Testis (tissue), 3 donors: ENCODE measurements around the gene RGS3. TPM values are rescaled to one million over a fixed set of nuclear protein-coding genes. Genes with fewer than 3 reads are reported as not detected.
A peak's percentile ranks its signal among the peaks of the same experiment; 100 is the strongest.

Source experiments
- DNase-seq: peaks from one replicate; pipeline ENCODE4 v3.0.0-alpha.2; 2019
- H3K27ac ChIP-seq, 2 donors: fragments of 200-600 bp; sonication (generic); one replicate each; pipeline ENCODE4 v1.5.1; 2019
- H3K27me3 ChIP-seq: fragments of 200-600 bp; sonication (generic); one replicate; pipeline ENCODE4 v1.5.1; 2019
- H3K36me3 ChIP-seq: fragments of 200-600 bp; sonication (generic); one replicate; pipeline ENCODE4 v1.5.1; 2017; ENCODE audit warnings: low read depth; ENCODE audit errors: missing control alignments
- H3K4me1 ChIP-seq: fragments of 200-600 bp; sonication (generic); one replicate; pipeline ENCODE4 v1.5.1; 2019
- H3K4me3 ChIP-seq, 2 donors: fragments of 200-600 bp; sonication (generic); one replicate each; pipeline ENCODE4 v1.5.1; 2017 to 2019
- H3K9me3 ChIP-seq: fragments of 200-600 bp; sonication (generic); one replicate; pipeline ENCODE4 v1.5.1; 2017
- POLR2A ChIP-seq: fragments of 450-650 bp; IDR thresholded peaks from one replicate; pipeline ENCODE4 v1.6.1; 2017; ENCODE audit warnings: antibody characterized with exemption, mild to moderate bottlenecking, moderate library complexity
- WGBS, 2 donors: methylation state at CpG; one replicate each; pipeline ENCODE4 v1.1.5; 2018; 5-methylcytosine and 5-hydroxymethylcytosine counted together
- intact Hi-C: fragments of 100-400 bp; cut with DNase I; formaldehyde crosslinking; loops from one replicate; pipeline ENCODE4 v1.15.1; 2023; ENCODE audit warnings: low total_unique reads
- polyA plus RNA-seq: library from polyadenylated mRNA; stranded (reverse); fragments of 350-450 nt; fragmentation: Illumina TruSeq; extraction: RNeasy Lipid Tissue Mini Kit (QIAGEN cat#74804); gene quantifications from one replicate; pipeline ENCODE4 v1.2.3, GENCODE V29; 2014; ENCODE audit warnings: low read depth, low replicate concordance; ENCODE audit not compliant: insufficient read depth
- total RNA-seq, 2 donors: library from RNA; depleted of rRNA; stranded (reverse); fragments of >200 nt; gene quantifications; one replicate each; pipeline ENCODE4 v1.2.3, GENCODE V29; 2016
- TF ChIP-seq, protein P1 (sequence below), 3 experiments: fragments of 450-650 bp in 2 of 3; fragments of 200-600 bp in 1 of 3; sonication (generic) in 1 of 3; IDR thresholded peaks; one replicate each; pipeline ENCODE4 v1.5.1; 2016 to 2019; ENCODE audit warnings: antibody characterized with exemption in 3 of 3, mild to moderate bottlenecking in 2 of 3, moderate library complexity in 1 of 3

RGS3 gene
- total and polyA plus RNA-seq, 3 donors from 2014 or later = 84.8 to 125 (median 119) TPM

- intact Hi-C loops = no loop called here
Observed at GRCh38 chr9:113426701-113427100, 36.8 kb upstream of the RGS3 start.

GRCh38 chr9:113427629-113428028 is 35.9 kb upstream of the RGS3 start:
- Histone ChIP-seq H3K4me3 (no peak overlapping the region), H3K36me3 (no peaks in the 10 kb centered on the region), H3K4me1 (no peaks in the 10 kb centered on the region), H3K27ac (no peak overlapping the region), H3K27me3 (no peaks in the 10 kb centered on the region), H3K9me3 (no peaks in the 10 kb centered on the region)
- 94 to 99% methylated on average over 2 of the region's 2 CpGs for WGBS, 2 donors
- no peak for DNase-seq
- intact Hi-C loops = no loop called here
- TF ChIP-seq, protein P1, sequence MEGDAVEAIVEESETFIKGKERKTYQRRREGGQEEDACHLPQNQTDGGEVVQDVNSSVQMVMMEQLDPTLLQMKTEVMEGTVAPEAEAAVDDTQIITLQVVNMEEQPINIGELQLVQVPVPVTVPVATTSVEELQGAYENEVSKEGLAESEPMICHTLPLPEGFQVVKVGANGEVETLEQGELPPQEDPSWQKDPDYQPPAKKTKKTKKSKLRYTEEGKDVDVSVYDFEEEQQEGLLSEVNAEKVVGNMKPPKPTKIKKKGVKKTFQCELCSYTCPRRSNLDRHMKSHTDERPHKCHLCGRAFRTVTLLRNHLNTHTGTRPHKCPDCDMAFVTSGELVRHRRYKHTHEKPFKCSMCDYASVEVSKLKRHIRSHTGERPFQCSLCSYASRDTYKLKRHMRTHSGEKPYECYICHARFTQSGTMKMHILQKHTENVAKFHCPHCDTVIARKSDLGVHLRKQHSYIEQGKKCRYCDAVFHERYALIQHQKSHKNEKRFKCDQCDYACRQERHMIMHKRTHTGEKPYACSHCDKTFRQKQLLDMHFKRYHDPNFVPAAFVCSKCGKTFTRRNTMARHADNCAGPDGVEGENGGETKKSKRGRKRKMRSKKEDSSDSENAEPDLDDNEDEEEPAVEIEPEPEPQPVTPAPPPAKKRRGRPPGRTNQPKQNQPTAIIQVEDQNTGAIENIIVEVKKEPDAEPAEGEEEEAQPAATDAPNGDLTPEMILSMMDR (IDR thresholded peaks at IDR 0.05) = no peak
- no peak for TF ChIP-seq POLR2A

More at GRCh38 chr9:113426701-113427100, 36.8 kb upstream of the RGS3 start:
- no peak for DNase-seq
- Histone ChIP-seq H3K4me1 (no peaks in the 10 kb centered on the region), H3K4me3 (no peak overlapping the region), H3K9me3 (no peaks in the 10 kb centered on the region), H3K27me3 (no peaks in the 10 kb centered on the region), H3K36me3 (no peaks in the 10 kb centered on the region), H3K27ac (no peak overlapping the region)
- WGBS, 2 donors = 94 to 100% methylated on average over 1 of the region's 1 CpG
- TF ChIP-seq, protein P1 (IDR thresholded peaks at IDR 0.05) = no peak
- no peak for TF ChIP-seq POLR2A

GRCh38 chr9:113428062-113428615 is 35.4 kb upstream of the RGS3 start:
- H3K27ac ChIP-seq = peak overlapping the region in 1 of 2 donors; percentile 5
- no peaks in the 10 kb centered on the region for H3K27me3 ChIP-seq
- no peak for DNase-seq
- H3K4me3 ChIP-seq = no peak overlapping the region
- H3K4me1 ChIP-seq = no peaks in the 10 kb centered on the region
- intact Hi-C loops = no loop called here
- TF ChIP-seq, protein P1 (IDR thresholded peaks at IDR 0.05) = no peak
- no peak for TF ChIP-seq POLR2A
- no peaks in the 10 kb centered on the region for H3K9me3 ChIP-seq
- 86 to 91% methylated on average over 1 of the region's 1 CpG for WGBS, 2 donors
- no peaks in the 10 kb centered on the region for H3K36me3 ChIP-seq

GRCh38 chr9:113431191-113431590 is 32.3 kb upstream of the RGS3 start:
- TF ChIP-seq POLR2A = no peak
- TF ChIP-seq, protein P1 (IDR thresholded peaks at IDR 0.05) = no peak
- Histone ChIP-seq H3K36me3 (no peaks in the 10 kb centered on the region), H3K27me3 (no peaks in the 10 kb centered on the region), H3K4me1 (no peaks in the 10 kb centered on the region), H3K27ac (no peak overlapping the region), H3K4me3 (no peak overlapping the region), H3K9me3 (no peaks in the 10 kb centered on the region)
- DNase-seq = no peak
- intact Hi-C loops = no loop called here
